PC-3 (cell line): ENCODE data around the gene NPIPB6. TPM values are rescaled to one million over a fixed set of nuclear protein-coding genes. Genes with fewer than 3 reads are reported as not detected.

Experiments used
- ATAC-seq: fragments of 200-7000 bp; cut with Tn5 transposase; 2 replicates; pipeline ENCODE4 v1.9.1; 2020; ENCODE audit warnings: mild to moderate bottlenecking, moderate library complexity
- BruUV-seq: library from RNA; stranded (reverse); fragments of 400-500 nt; replicated peaks from 2 replicates; lab custom pipeline; 2021; lab: Mats Ljungman, UMichigan
- CTCF ChIA-PET: fragments of 300-600 bp; sonication (Branson Sonifier 250); formaldehyde crosslinking; loops from one replicate; lab custom pipeline; 2022; ENCODE audit warnings: antibody characterized with exemption; lab: Charles Lee
- POLR2A ChIA-PET: fragments of 300-600 bp; sonication (Branson Sonifier 250); formaldehyde crosslinking; loops from one replicate; lab custom pipeline; 2022; ENCODE audit warnings: antibody characterized with exemption; ENCODE audit not compliant: unreplicated experiment; lab: Charles Lee
- DNase-seq: peaks from one replicate; pipeline ENCODE4 v3.0.0-alpha.2; 2015
- H2AFZ ChIP-seq: fragments of 300-600 bp; sonication (generic); 2 replicates; pipeline ENCODE4 v1.6.0; 2016; ENCODE audit warnings: antibody characterized with exemption, low read length
- H3F3A ChIP-seq: fragments of 300-600 bp; sonication (generic); one replicate; pipeline ENCODE4 v1.6.0; 2017; ENCODE audit warnings: antibody characterized with exemption, low read length, control low read depth, mild to moderate bottlenecking; ENCODE audit not compliant: unreplicated experiment
- H3K27ac ChIP-seq: fragments of 300-600 bp; sonication (generic); 2 replicates; pipeline ENCODE4 v1.5.1; 2016; ENCODE audit warnings: mild to moderate bottlenecking, low read length
- H3K27me3 ChIP-seq: fragments of 300-600 bp; sonication (generic); 2 replicates; pipeline ENCODE4 v1.6.1; 2016; ENCODE audit warnings: low read length, mixed read lengths
- H3K36me3 ChIP-seq: fragments of 300-600 bp; sonication (generic); 2 replicates; pipeline ENCODE4 v1.6.1; 2016; ENCODE audit warnings: low read depth, mixed run types, low read length, mixed read lengths
- H3K4me1 ChIP-seq: fragments of 300-600 bp; sonication (generic); 2 replicates; pipeline ENCODE4 v1.5.1; 2016; ENCODE audit warnings: low read length; ENCODE audit not compliant: insufficient read depth
- H3K4me2 ChIP-seq: fragments of 300-600 bp; sonication (generic); 2 replicates; pipeline ENCODE4 v1.6.0; 2016; ENCODE audit warnings: low read length
- H3K4me3 ChIP-seq: fragments of 300-600 bp; sonication (generic); 2 replicates; pipeline ENCODE4 v1.5.1; 2016; ENCODE audit warnings: mild to moderate bottlenecking, low read length, mixed read lengths
- H3K79me2 ChIP-seq: fragments of 300-600 bp; sonication (generic); 2 replicates; pipeline ENCODE4 v1.6.1; 2017; ENCODE audit warnings: low read length, mixed read lengths
- H3K9ac ChIP-seq: fragments of 300-600 bp; sonication (generic); 2 replicates; pipeline ENCODE4 v1.6.0; 2016; ENCODE audit warnings: mild to moderate bottlenecking, low read length
- H3K9me2 ChIP-seq: fragments of 300-600 bp; sonication (generic); replicated peaks from 2 replicates; pipeline ENCODE4 v1.6.1; 2016; ENCODE audit warnings: mixed run types, low read length, mixed read lengths
- H3K9me3 ChIP-seq: fragments of 300-600 bp; sonication (generic); 2 replicates; pipeline ENCODE4 v1.6.1; 2016; ENCODE audit warnings: low read length, mixed read lengths
- H4K20me1 ChIP-seq: fragments of 300-600 bp; sonication (generic); 2 replicates; pipeline ENCODE4 v1.6.1; 2016; ENCODE audit warnings: low read length, mixed read lengths
- CTCF ChIP-seq: fragments of 300-600 bp; sonication (generic); conservative IDR thresholded peaks from 2 replicates; pipeline ENCODE4 v1.5.1; 2017; ENCODE audit warnings: antibody characterized with exemption, low read depth, mild to moderate bottlenecking, low read length
- EZH2 ChIP-seq: fragments of 300-600 bp; sonication (generic); IDR thresholded peaks from one replicate; pipeline ENCODE4 v1.6.1; 2017; ENCODE audit warnings: antibody characterized with exemption, mild to moderate bottlenecking, low read length; ENCODE audit not compliant: unreplicated experiment
- EZH2phosphoT487 ChIP-seq: fragments of 300-600 bp; sonication (generic); IDR thresholded peaks from 2 replicates; pipeline ENCODE4 v1.6.1; 2018; ENCODE audit warnings: mild to moderate bottlenecking, antibody characterized with exemption, low read length, borderline replicate concordance
- intact Hi-C: fragments of 100-400 bp; cut with micrococcal nuclease; formaldehyde crosslinking; loops from 2 replicates; pipeline ENCODE4 v1.9.0; 2023
- total RNA-seq: library from RNA; depleted of rRNA; stranded (reverse); fragments of >200 nt; gene quantifications from 2 replicates; pipeline ENCODE4 v1.2.3, GENCODE V29; 2014

Gene NPIPB6
- total RNA-seq, 1 experiment from 2014 or later: 2.5 TPM

- no peaks in the 10 kb centered on the region for H3K36me3 ChIP-seq
- no peaks in the 10 kb centered on the region for H3K4me1 ChIP-seq
- no peaks in the 10 kb centered on the region for H3K79me2 ChIP-seq
- no peaks in the 10 kb centered on the region for H3F3A ChIP-seq
- H3K27ac ChIP-seq: no peak overlapping the region
- no peak overlapping the region for H3K4me2 ChIP-seq
- no peaks in the 10 kb centered on the region for H3K9me3 ChIP-seq
- BruUV-seq: no TSS peak
- no peak for ATAC-seq
- TF ChIP-seq EZH2 (no peak), CTCF (no peak), EZH2phosphoT487 (no peak)
- POLR2A ChIA-PET: no interaction called here
- H3K4me3 ChIP-seq: no peak overlapping the region
- no peak for DNase-seq
- H3K27me3 ChIP-seq: no peaks in the 10 kb centered on the region
- no peak overlapping the region for H2AFZ ChIP-seq
- CTCF ChIA-PET: no interaction called here
- intact Hi-C loops: no loop called here
- H4K20me1 ChIP-seq: no peaks in the 10 kb centered on the region
- no peaks in the 10 kb centered on the region for H3K9me2 ChIP-seq
- H3K9ac ChIP-seq: no peak overlapping the region
These were observed 61.7 kb downstream of the NPIPB6 start for GRCh38 chr16:28301620-28302019.

- no peak overlapping the region for H3K9ac ChIP-seq
- H3K9me2 ChIP-seq: no peaks in the 10 kb centered on the region
- H3F3A ChIP-seq: no peaks in the 10 kb centered on the region
- no peak overlapping the region for H3K27ac ChIP-seq
- ATAC-seq: no peak
- no peak for DNase-seq
- H3K79me2 ChIP-seq: no peaks in the 10 kb centered on the region
- BruUV-seq: no TSS peak
- intact Hi-C loops: no loop called here
- no peak overlapping the region for H3K4me2 ChIP-seq
- no peaks in the 10 kb centered on the region for H3K36me3 ChIP-seq
- no peaks in the 10 kb centered on the region for H4K20me1 ChIP-seq
- ChIA-PET CTCF (interaction anchor here (0.7 kb wide), 1 partner anchor 10 kb away, joined by 3 read pairs; no protein-coding TSS in a partner anchor), POLR2A (no interaction called here)
- H3K4me3 ChIP-seq: no peak overlapping the region
- no peaks in the 10 kb centered on the region for H3K4me1 ChIP-seq
- no peak overlapping the region for H2AFZ ChIP-seq
- no peaks in the 10 kb centered on the region for H3K27me3 ChIP-seq
- no peaks in the 10 kb centered on the region for H3K9me3 ChIP-seq
- no peak for TF ChIP-seq EZH2phosphoT487
- no peak for TF ChIP-seq EZH2
- no peak for TF ChIP-seq CTCF
These were observed 62.2 kb downstream of the NPIPB6 start for GRCh38 chr16:28301154-28301553.

GRCh38 chr16:28300327-28300726, 63.0 kb downstream of the NPIPB6 start:
- no peak overlapping the region for H3K27ac ChIP-seq
- H3K4me2 ChIP-seq: no peak overlapping the region
- no peak overlapping the region for H3K9ac ChIP-seq
- TF ChIP-seq CTCF: no peak
- TF ChIP-seq EZH2: no peak
- no peak for TF ChIP-seq EZH2phosphoT487
- H3K79me2 ChIP-seq: no peaks in the 10 kb centered on the region
- no peaks in the 10 kb centered on the region for H3F3A ChIP-seq
- no TSS peak for BruUV-seq
- CTCF ChIA-PET: interaction anchor here (0.7 kb wide), 1 partner anchor 11 kb away, joined by 3 read pairs; no protein-coding TSS in a partner anchor
- POLR2A ChIA-PET: no interaction called here
- H4K20me1 ChIP-seq: no peaks in the 10 kb centered on the region
- no peak for DNase-seq
- H3K4me3 ChIP-seq: no peak overlapping the region
- H3K27me3 ChIP-seq: no peaks in the 10 kb centered on the region
- no peaks in the 10 kb centered on the region for H3K36me3 ChIP-seq
- no peaks in the 10 kb centered on the region for H3K4me1 ChIP-seq
- intact Hi-C loops: no loop called here
- H3K9me2 ChIP-seq: no peaks in the 10 kb centered on the region
- no peak overlapping the region for H2AFZ ChIP-seq
- H3K9me3 ChIP-seq: no peaks in the 10 kb centered on the region
- no peak for ATAC-seq
